Hepatocyte (in vitro differentiated cells): ENCODE results near the gene FGL2.

Source experiments
- EZH2 ChIP-seq: fragments of 200-600 bp; sonication (generic); IDR thresholded peaks from 2 replicates; pipeline ENCODE4 v1.6.1; 2016; ENCODE audit warnings: antibody characterized with exemption, mild to moderate bottlenecking, borderline replicate concordance
- EZH2phosphoT487 ChIP-seq: fragments of 200-600 bp; sonication (generic); IDR thresholded peaks from one replicate; pipeline ENCODE4 v1.6.1; 2018; ENCODE audit warnings: antibody characterized with exemption, mild to moderate bottlenecking, low read depth, moderate library complexity; ENCODE audit not compliant: unreplicated experiment, severe bottlenecking
- TF ChIP-seq, protein P1 (sequence below): fragments of 200-600 bp; sonication (generic); IDR thresholded peaks from 2 replicates; pipeline ENCODE4 v1.5.1; 2016; ENCODE audit warnings: antibody characterized with exemption, mild to moderate bottlenecking; ENCODE audit not compliant: poor library complexity

GRCh38 chr7:77242554-77242953, 42.9 kb upstream of the FGL2 start:
- TF ChIP-seq, protein P1, sequence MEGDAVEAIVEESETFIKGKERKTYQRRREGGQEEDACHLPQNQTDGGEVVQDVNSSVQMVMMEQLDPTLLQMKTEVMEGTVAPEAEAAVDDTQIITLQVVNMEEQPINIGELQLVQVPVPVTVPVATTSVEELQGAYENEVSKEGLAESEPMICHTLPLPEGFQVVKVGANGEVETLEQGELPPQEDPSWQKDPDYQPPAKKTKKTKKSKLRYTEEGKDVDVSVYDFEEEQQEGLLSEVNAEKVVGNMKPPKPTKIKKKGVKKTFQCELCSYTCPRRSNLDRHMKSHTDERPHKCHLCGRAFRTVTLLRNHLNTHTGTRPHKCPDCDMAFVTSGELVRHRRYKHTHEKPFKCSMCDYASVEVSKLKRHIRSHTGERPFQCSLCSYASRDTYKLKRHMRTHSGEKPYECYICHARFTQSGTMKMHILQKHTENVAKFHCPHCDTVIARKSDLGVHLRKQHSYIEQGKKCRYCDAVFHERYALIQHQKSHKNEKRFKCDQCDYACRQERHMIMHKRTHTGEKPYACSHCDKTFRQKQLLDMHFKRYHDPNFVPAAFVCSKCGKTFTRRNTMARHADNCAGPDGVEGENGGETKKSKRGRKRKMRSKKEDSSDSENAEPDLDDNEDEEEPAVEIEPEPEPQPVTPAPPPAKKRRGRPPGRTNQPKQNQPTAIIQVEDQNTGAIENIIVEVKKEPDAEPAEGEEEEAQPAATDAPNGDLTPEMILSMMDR, result no peak
- TF ChIP-seq EZH2 (no peak), EZH2phosphoT487 (no peak)
